AG04449 (cell line): Measurements from ENCODE around the gene NRG3.

Experiments used
- CTCF ChIA-PET: fragments of 350-600 bp; formaldehyde crosslinking; extraction: SDS; loops from one replicate; lab custom pipeline; 2021; ENCODE audit warnings: antibody characterized with exemption; lab: Yijun Ruan, JAX
- POLR2A ChIA-PET: fragments of 400-600, 350-600 bp; formaldehyde crosslinking; extraction: SDS; loops from one replicate; lab custom pipeline; 2020; ENCODE audit warnings: antibody characterized with exemption, inconsistent platforms; lab: Yijun Ruan, JAX
- DNase-seq: peaks from one replicate; pipeline ENCODE4 v3.0.0-alpha.2; 2010; ENCODE audit warnings: low read depth, low spot score
- H3K4me3 ChIP-seq: 2 replicates; pipeline ENCODE4 v1.5.1; 2011; ENCODE audit warnings: low read depth, mild to moderate bottlenecking, control low read depth, low read length
- TF ChIP-seq, protein P1 (sequence below): IDR thresholded peaks from one replicate; pipeline ENCODE4 v1.5.1; 2011; ENCODE audit warnings: mild to moderate bottlenecking, moderate library complexity, low read length, control low read depth, inconsistent platforms; ENCODE audit not compliant: insufficient read depth; ENCODE audit errors: missing control alignments

NRG3 gene

DNA sequence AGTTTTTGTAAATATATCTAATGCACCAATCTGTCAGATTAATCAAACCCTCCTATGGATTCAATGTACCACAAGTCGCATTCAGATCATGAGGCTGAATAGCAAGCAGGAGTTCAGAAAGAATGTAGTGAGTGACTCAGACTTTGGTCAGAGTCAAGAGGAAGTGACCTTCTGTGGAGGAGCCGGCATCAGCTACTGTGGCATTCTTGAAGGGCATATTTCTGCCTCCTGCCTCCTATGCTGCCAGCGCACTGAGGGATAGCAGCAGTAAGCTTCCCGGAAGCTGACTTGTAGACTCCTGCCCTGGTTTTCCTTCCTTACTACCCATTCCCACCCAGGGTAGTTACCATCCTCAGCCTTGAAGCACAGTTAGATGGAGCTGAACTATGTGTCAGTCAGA, 867.5 kb downstream of the NRG3 start:
- DNase-seq, result no peak
- TF ChIP-seq, protein P1, sequence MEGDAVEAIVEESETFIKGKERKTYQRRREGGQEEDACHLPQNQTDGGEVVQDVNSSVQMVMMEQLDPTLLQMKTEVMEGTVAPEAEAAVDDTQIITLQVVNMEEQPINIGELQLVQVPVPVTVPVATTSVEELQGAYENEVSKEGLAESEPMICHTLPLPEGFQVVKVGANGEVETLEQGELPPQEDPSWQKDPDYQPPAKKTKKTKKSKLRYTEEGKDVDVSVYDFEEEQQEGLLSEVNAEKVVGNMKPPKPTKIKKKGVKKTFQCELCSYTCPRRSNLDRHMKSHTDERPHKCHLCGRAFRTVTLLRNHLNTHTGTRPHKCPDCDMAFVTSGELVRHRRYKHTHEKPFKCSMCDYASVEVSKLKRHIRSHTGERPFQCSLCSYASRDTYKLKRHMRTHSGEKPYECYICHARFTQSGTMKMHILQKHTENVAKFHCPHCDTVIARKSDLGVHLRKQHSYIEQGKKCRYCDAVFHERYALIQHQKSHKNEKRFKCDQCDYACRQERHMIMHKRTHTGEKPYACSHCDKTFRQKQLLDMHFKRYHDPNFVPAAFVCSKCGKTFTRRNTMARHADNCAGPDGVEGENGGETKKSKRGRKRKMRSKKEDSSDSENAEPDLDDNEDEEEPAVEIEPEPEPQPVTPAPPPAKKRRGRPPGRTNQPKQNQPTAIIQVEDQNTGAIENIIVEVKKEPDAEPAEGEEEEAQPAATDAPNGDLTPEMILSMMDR, result no peak

DNA sequence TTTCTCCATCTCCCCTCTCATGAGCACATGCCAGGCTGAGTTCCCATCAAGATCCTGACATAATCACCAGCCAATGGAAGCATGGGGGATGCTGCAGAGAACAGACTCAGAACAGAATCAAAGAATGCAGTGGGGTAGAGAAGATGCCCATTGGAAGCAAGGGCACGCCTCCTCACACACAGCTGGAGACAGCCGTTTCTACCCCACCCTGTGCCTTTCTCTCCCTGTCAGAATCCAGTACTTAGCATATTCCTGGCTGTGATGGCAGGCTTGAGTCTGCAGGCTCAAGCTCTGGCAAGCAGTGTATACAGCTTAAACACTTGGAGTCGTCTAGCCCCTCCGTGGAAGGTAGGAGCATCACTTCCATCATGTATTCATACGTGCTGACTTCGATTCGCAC, 867.9 kb downstream of the NRG3 start:
- TF ChIP-seq, protein P1, result no peak
- H3K4me3 ChIP-seq, result no peak overlapping the region
- POLR2A ChIA-PET, result no interaction called here
- CTCF ChIA-PET, result no interaction called here
- no peak for DNase-seq

More for the DNA sequence above, 867.5 kb downstream of the NRG3 start:
- H3K4me3 ChIP-seq, result no peak overlapping the region
- ChIA-PET CTCF (no interaction called here), POLR2A (no interaction called here)

DNA sequence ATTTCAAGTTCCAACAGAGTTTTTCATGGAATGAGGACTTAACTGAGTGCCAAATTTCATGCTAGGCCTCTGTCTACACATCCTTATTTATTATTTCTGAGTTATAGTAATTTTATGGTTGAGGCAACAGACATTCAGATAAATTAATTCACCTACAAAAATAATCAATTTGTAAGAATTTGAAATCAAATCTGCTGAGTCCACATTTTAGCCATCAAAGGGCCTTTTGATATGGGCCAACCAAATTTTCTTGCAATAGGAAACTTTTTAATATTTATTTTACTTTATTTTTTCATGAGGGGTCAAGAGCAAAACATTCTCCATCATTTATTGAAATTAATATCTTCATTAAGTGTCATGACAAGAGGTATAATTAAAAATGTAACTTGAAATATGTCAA, 875.5 kb downstream of the NRG3 start:
- POLR2A ChIA-PET, result no interaction called here
- DNase-seq, result no peak
- CTCF ChIA-PET, result no interaction called here
- TF ChIP-seq, protein P1, result no peak
- no peak overlapping the region for H3K4me3 ChIP-seq

DNA sequence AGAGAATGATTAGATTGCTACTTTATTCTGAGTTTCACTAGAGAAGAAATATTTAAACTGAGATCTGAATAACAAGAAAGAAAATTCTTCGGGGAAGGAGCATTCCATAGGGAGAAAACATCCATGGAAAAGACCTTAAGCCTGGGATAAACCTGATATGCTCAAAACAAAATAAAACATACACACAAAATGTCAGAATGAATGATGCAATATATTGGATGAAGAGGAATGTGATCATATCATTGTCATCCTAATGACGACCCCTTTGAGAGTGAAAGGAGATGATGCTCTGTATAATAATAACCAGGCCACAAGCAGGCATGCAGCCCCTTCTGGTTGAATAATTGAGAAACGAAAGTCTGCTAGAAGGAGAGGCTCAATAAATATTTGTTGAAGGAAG, 882.4 kb downstream of the NRG3 start:
- TF ChIP-seq, protein P1, result no peak
- CTCF ChIA-PET, result no interaction called here
- H3K4me3 ChIP-seq, result no peak overlapping the region
- POLR2A ChIA-PET, result no interaction called here
- DNase-seq, result no peak

DNA sequence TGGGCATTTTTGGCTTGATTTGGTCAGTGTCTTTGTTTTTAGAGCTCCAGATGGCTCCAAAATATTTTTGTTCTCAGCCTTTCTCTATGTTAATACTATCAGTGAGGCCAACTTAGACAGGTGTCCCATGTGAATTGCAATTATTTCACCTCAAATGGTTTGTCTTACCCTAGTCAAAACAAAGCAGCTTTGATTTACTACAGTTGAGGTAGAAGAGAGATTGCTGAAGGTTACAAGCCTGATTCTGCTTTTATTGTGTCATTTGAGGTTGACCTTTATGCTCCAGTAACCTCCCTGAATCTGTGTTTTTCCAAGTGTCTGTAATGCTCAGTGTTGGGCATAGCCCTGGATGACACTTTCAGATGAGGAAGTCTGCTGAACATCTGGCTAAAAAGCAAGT, 882.9 kb downstream of the NRG3 start:
- ChIA-PET CTCF (no interaction called here), POLR2A (no interaction called here)
- H3K4me3 ChIP-seq, result no peak overlapping the region
- no peak for DNase-seq
- TF ChIP-seq, protein P1, result no peak

DNA sequence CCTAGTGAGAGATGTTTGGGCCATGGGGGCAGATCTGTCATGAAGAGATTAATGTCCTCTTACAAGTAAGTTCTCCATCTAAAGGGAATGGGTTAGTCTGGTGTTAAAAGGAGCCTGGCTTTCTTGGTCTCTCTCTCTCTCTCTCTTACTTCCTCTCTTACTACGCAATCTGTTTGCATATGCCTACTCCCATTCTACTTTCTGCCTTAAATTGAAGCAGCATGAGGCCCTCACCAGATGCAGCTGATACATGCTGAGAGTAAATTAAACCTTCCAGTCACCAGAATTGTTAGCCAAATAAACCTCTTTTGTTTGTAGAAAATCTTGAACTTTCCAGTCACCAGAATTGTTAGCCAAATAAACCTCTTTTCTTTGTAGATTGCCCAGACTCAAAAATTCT, 884.1 kb downstream of the NRG3 start:
- H3K4me3 ChIP-seq, result no peak overlapping the region
- ChIA-PET CTCF (no interaction called here), POLR2A (no interaction called here)
- TF ChIP-seq, protein P1, result no peak
- DNase-seq, result no peak
